Endothelial cell of umbilical vein (primary cell): ENCODE results near the gene ETV7. TPM values are rescaled to one million over a fixed set of nuclear protein-coding genes. Genes with fewer than 3 reads are reported as not detected.

Experiments used
- BruUV-seq: library from RNA; stranded (reverse); fragments of 400-500 nt; replicated peaks from 2 replicates; lab custom pipeline; 2021; lab: Mats Ljungman, UMichigan
- CTCF ChIA-PET: fragments of 300-600, 350-600 bp; sonication (Branson Sonifier 250); formaldehyde crosslinking; loops from one replicate; lab custom pipeline; 2021; ENCODE audit warnings: antibody characterized with exemption, inconsistent platforms; lab: Charles Lee
- POLR2A ChIA-PET: fragments of 300-600, 350-600 bp; sonication (Branson Sonifier 250); formaldehyde crosslinking; loops from one replicate; lab custom pipeline; 2021; ENCODE audit warnings: antibody characterized with exemption, inconsistent platforms; lab: Charles Lee
- DNase-seq: peaks from one replicate; pipeline ENCODE4 v3.0.0-alpha.2; 2011; ENCODE audit warnings: low read depth, low spot score
- FAIRE-seq: peaks from 2 replicates; lab custom pipeline; 2011; peaks lifted over from hg19 to GRCh38; lab: Jason Lieb, UNC
- H2AFZ ChIP-seq: 2 replicates; pipeline ENCODE4 v1.6.0; 2012; ENCODE audit warnings: low read depth, low read length, control low read depth, inconsistent platforms
- H3K27ac ChIP-seq: 2 replicates; pipeline ENCODE4 v1.5.1; 2011; ENCODE audit warnings: low read depth, mild to moderate bottlenecking, control low read depth, low read length, moderate library complexity; ENCODE audit not compliant: insufficient read depth
- H3K27me3 ChIP-seq, 2 experiments: 2 replicates each; pipeline versions ENCODE4 v1.6.0 to v1.6.1; 2011; ENCODE audit warnings: low read length in 2 of 2, mixed read lengths in 1 of 2; ENCODE audit not compliant: control insufficient read depth in 2 of 2, insufficient read depth in 2 of 2
- H3K36me3 ChIP-seq, 2 experiments: 2 replicates in 1 of 2; 3 replicates in 1 of 2; pipeline ENCODE4 v1.5.1; 2011; ENCODE audit warnings: low read length in 2 of 2, mild to moderate bottlenecking in 1 of 2, moderate library complexity in 1 of 2; ENCODE audit not compliant: control insufficient read depth in 2 of 2, insufficient read depth in 2 of 2; ENCODE audit errors: extremely low read depth in 1 of 2
- H3K4me1 ChIP-seq: 3 replicates; pipeline ENCODE4 v1.5.1; 2011; ENCODE audit warnings: mild to moderate bottlenecking, low read length; ENCODE audit not compliant: control insufficient read depth, insufficient read depth; ENCODE audit errors: extremely low read depth
- H3K4me2 ChIP-seq: 2 replicates; pipeline ENCODE4 v1.6.1; 2011; ENCODE audit warnings: low read length, control low read depth, mixed read lengths; ENCODE audit not compliant: insufficient read depth
- H3K4me3 ChIP-seq, 3 experiments: fragments of 200-600 bp in 1 of 3; sonication (generic), shearing (Covaris generic) in 1 of 3; replicated peaks in 1 of 3; 2 replicates each; pipeline ENCODE4 v1.5.1; 2011 to 2016; ENCODE audit warnings: control low read depth in 3 of 3, low read length in 3 of 3, mild to moderate bottlenecking in 2 of 3, inconsistent platforms in 1 of 3, low read depth in 1 of 3, moderate library complexity in 1 of 3; ENCODE audit not compliant: insufficient read depth in 1 of 3
- H3K79me2 ChIP-seq: 2 replicates; pipeline ENCODE4 v1.6.0; 2012; ENCODE audit warnings: low read length, inconsistent platforms; ENCODE audit not compliant: control insufficient read depth, insufficient read depth
- H3K9ac ChIP-seq: replicated peaks from 2 replicates; pipeline ENCODE3; 2011; ENCODE audit warnings: low read length, control low read depth; ENCODE audit not compliant: insufficient read depth; ENCODE audit errors: extremely low read depth
- H3K9me1 ChIP-seq: replicated peaks from 3 replicates; pipeline ENCODE4 v1.6.0; 2011; ENCODE audit warnings: mild to moderate bottlenecking, low read length; ENCODE audit not compliant: control insufficient read depth, insufficient read depth; ENCODE audit errors: extremely low read depth
- H3K9me3 ChIP-seq: replicated peaks from 2 replicates; pipeline ENCODE4 v1.5.1; 2012; ENCODE audit warnings: low read length, inconsistent platforms; ENCODE audit not compliant: control insufficient read depth, insufficient read depth
- H4K20me1 ChIP-seq: replicated peaks from 2 replicates; pipeline ENCODE3; 2011; ENCODE audit warnings: mild to moderate bottlenecking, low read length; ENCODE audit not compliant: control insufficient read depth, insufficient read depth; ENCODE audit errors: extremely low read depth
- CTCF ChIP-seq, 2 donors: IDR thresholded peaks; 1 replicate in 1 of 2; 2 replicates in 1 of 2; pipeline ENCODE4 v1.5.1; 2011; ENCODE audit warnings: low read length in 2 of 2, mild to moderate bottlenecking in 2 of 2, moderate library complexity in 2 of 2, control low read depth in 1 of 2, inconsistent platforms in 1 of 2, low read depth in 1 of 2; ENCODE audit not compliant: insufficient read depth in 1 of 2; ENCODE audit errors: extremely low read depth in 1 of 2
- EZH2 ChIP-seq: IDR thresholded peaks from 2 replicates; pipeline ENCODE4 v1.6.1; 2012; ENCODE audit warnings: borderline replicate concordance, low read depth, mild to moderate bottlenecking, moderate library complexity, low read length, inconsistent platforms; ENCODE audit not compliant: severe bottlenecking
- FOS ChIP-seq: IDR thresholded peaks from 2 replicates; pipeline ENCODE4 v1.6.1; 2011; ENCODE audit warnings: mild to moderate bottlenecking, low read length, moderate library complexity, borderline replicate concordance; ENCODE audit not compliant: insufficient read depth
- GATA2 ChIP-seq: IDR thresholded peaks from 2 replicates; pipeline ENCODE4 v1.7.0; 2011; ENCODE audit warnings: low read depth, mild to moderate bottlenecking, moderate library complexity, mixed read lengths, low read length; ENCODE audit not compliant: insufficient read length, insufficient read depth
- JUN ChIP-seq: IDR thresholded peaks from 2 replicates; pipeline ENCODE4 v1.6.1; 2011; ENCODE audit warnings: borderline replicate concordance, low read depth; ENCODE audit not compliant: insufficient read length, insufficient read depth
- MAX ChIP-seq: IDR thresholded peaks from 2 replicates; pipeline ENCODE4 v1.6.1; 2011; ENCODE audit not compliant: insufficient read depth, insufficient read length
- MYC ChIP-seq: IDR thresholded peaks from one replicate; pipeline ENCODE4 v1.6.1; 2011; ENCODE audit warnings: mild to moderate bottlenecking, low read depth, low read length
- POLR2A ChIP-seq: IDR thresholded peaks from 2 replicates; pipeline ENCODE4 v1.6.1; 2012; ENCODE audit warnings: low read depth, mild to moderate bottlenecking, control low read depth, low read length
- POLR2AphosphoS5 ChIP-seq: IDR thresholded peaks from 2 replicates; pipeline ENCODE4 v1.6.1; 2012; ENCODE audit warnings: low read depth, mild to moderate bottlenecking, control low read depth, low read length, moderate library complexity; ENCODE audit not compliant: insufficient read depth
- dilution Hi-C: fragments of 300-500 bp; cut with MboI; formaldehyde crosslinking; loops from one replicate; pipeline ENCODE4 v1.15.0; 2019; ENCODE audit warnings: low sequenced_read_pairs; ENCODE audit not compliant: extremely low pct_ligation_motif_present
- intact Hi-C: fragments of 100-400 bp; cut with micrococcal nuclease; formaldehyde crosslinking; loops from one replicate; pipeline ENCODE4 v1.10.0; 2022
- polyA plus RNA-seq, 4 experiments: library from polyadenylated mRNA; depleted of rRNA in 3 of 4; stranded (reverse) in 3 of 4; unstranded in 1 of 4; fragments of >200 nt; gene quantifications; 2 replicates each; pipeline versions ENCODE4 v1.2.1 to v1.2.3, GENCODE V29; 2011 to 2012; ENCODE audit warnings: missing spikeins in 1 of 4
- total RNA-seq: library from RNA; stranded (reverse); gene quantifications from 2 replicates; pipeline ENCODE4 v1.2.3, GENCODE V29; 2021

ETV7 gene
- total and polyA plus RNA-seq, 2 donors (not counting 3 experiments of a cell fraction or from before 2014, with no cell fraction given), result 0.23 to 0.58 TPM

GRCh38 chr6:36328600-36328999, 58.9 kb downstream of the ETV7 start:
- CTCF ChIA-PET, result interaction anchor here (1.4 to 3.9 kb wide), 3 partner anchors 12 to 32 kb away, joined by 3 to 21 read pairs (median 21); no protein-coding TSS in a partner anchor
- dilution Hi-C loops (no loop called here), intact Hi-C loops (no loop called here)
- no peaks in the 10 kb centered on the region for H3K4me1 ChIP-seq
- H3K9ac ChIP-seq, result no peak overlapping the region
- H3K4me2 ChIP-seq, result no peak overlapping the region
- no peaks in the 10 kb centered on the region for H4K20me1 ChIP-seq
- no peaks in the 10 kb centered on the region for H3K9me1 ChIP-seq
- H3K27me3 ChIP-seq, result peaks cover 42 to 43% of the 10 kb centered on the region in 2 experiments
- no peak overlapping the region for H3K4me3 ChIP-seq
- H3K36me3 ChIP-seq, result no peaks in the 10 kb centered on the region
- H3K27ac ChIP-seq, result no peak overlapping the region
- H3K79me2 ChIP-seq, result no peaks in the 10 kb centered on the region
- no peak for FAIRE-seq
- TF ChIP-seq POLR2A, result no peak
- TF ChIP-seq FOS, result no peak
- TF ChIP-seq MAX, result no peak
- no peak for TF ChIP-seq GATA2
- no peak for TF ChIP-seq MYC
- no peak for TF ChIP-seq JUN
- no peak for TF ChIP-seq POLR2AphosphoS5
- TF ChIP-seq EZH2, result no peak
- TF ChIP-seq CTCF (IDR thresholded peaks at IDR 0.05; ENCODE audit: extremely low read depth in 1 of 2, insufficient read depth in 1 of 2, low read depth in 1 of 2, low read length in 2 of 2), result no peak
- H2AFZ ChIP-seq, result no peak overlapping the region
- DNase-seq, result no peak
- BruUV-seq, result no TSS peak
- no peaks in the 10 kb centered on the region for H3K9me3 ChIP-seq
- POLR2A ChIA-PET, result no interaction called here
